Measurements from ENCODE around the gene IMPA2. TPM values are rescaled to one million over a fixed set of nuclear protein-coding genes. Genes with fewer than 3 reads are reported as not detected.

The IMPA2 gene
- total and polyA plus RNA-seq, 7 donors: 61.4 to 342 (median 196) TPM

- Histone ChIP-seq H3K4me3 (no peak overlapping the region), H3K27ac (peak overlapping the region; percentile 67), H3K9me3 (no peaks in the 10 kb centered on the region), H3K27me3 (ENCODE audit: insufficient read depth in 3 of 3, low read length in 2 of 3) (no peaks in the 10 kb centered on the region), H3K4me1 (peaks cover 42% of the 10 kb centered on the region), H3K36me3 (ENCODE audit: insufficient read depth in 1 of 2, low read depth in 1 of 2) (peaks cover 0 to 92% of the 10 kb centered on the region in 2 donors)
- DNase-seq (peak; percentile 69 to 87), ATAC-seq (peak; percentile 76 to 89 (median 86))
- 18 to 39% (median 27%) methylated on average over 13 of the region's 13 CpGs for WGBS, 3 donors
- intact Hi-C loops (cut with DNase I): no loop called here
- TF ChIP-seq CTCF (IDR thresholded peaks at IDR 0.05): no peak
These were observed 34.2 kb downstream of the IMPA2 start for GRCh38 chr18:12015416-12016062.

GRCh38 chr18:12017081-12017480 is 35.8 kb downstream of the IMPA2 start:
- Histone ChIP-seq H3K4me1 (peaks cover 41% of the 10 kb centered on the region), H3K4me3 (no peak overlapping the region), H3K27ac (peak overlapping the region; percentile 4), H3K27me3 (ENCODE audit: insufficient read depth in 3 of 3, low read length in 2 of 3) (no peaks in the 10 kb centered on the region), H3K36me3 (ENCODE audit: insufficient read depth in 1 of 2, low read depth in 1 of 2) (peaks cover 0 to 92% of the 10 kb centered on the region in 2 donors), H3K9me3 (no peaks in the 10 kb centered on the region)
- intact Hi-C loops (cut with DNase I): no loop called here
- WGBS, 3 donors: 68 to 74% (median 73%) methylated on average over 5 of the region's 5 CpGs
- TF ChIP-seq CTCF (IDR thresholded peaks at IDR 0.05): no peak
- DNase-seq (no peak), ATAC-seq (no peak)

DNA sequence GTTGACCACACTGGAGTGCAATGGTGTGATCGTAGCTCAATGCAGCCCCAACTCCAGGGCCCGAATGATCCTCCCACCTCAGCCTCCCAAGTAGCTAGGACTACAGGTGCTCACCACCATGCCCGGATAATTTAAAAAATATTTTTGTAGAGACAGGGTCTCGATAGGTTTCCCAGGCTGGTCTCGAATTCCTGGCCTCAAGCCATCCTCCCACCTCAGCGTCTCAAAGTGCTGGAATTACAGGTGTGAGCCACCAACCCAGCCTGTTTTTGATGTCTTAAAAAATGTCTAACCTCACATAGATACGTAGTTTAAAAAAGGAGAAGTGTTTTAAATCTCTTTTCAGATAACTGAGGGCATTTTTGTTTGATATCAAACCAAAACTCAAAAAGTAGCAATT is 37.6 kb downstream of the IMPA2 start:
- H3K9me3 ChIP-seq: no peaks in the 10 kb centered on the region
- H3K36me3 ChIP-seq (ENCODE audit: insufficient read depth in 1 of 2, low read depth in 1 of 2): peaks cover 0 to 93% of the 10 kb centered on the region in 2 donors
- no peak for TF ChIP-seq CTCF (IDR thresholded peaks at IDR 0.05)
- H3K27me3 ChIP-seq (ENCODE audit: insufficient read depth in 3 of 3, low read length in 2 of 3): no peaks in the 10 kb centered on the region
- WGBS, 3 donors: 90 to 99% (median 98%) methylated on average over 7 of the region's 7 CpGs
- H3K4me1 ChIP-seq: peaks cover 27% of the 10 kb centered on the region
- ATAC-seq (no peak), DNase-seq (no peak)
- intact Hi-C loops (cut with DNase I): no loop called here
- no peak overlapping the region for H3K27ac ChIP-seq
- H3K4me3 ChIP-seq: no peak overlapping the region

DNA sequence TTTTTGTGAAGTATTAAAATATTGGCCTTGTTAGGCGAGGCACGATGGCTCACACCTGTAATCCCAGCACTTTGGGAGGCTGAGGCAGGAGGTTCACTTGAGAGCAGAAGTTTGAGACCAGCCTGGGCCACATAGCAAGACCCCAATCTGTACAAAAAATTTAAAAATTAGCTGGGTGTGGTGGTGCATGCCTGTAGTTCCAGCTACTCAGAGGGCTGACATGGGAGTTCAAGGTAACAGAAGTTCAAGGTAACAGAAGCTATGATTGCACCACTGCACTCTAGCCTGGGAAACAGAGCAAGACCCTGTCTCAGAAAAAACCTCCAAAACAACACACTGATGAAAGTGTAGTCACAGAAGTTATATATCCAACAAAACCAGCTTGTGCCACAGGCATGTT is 39.8 kb downstream of the IMPA2 start:
- no peak for ATAC-seq
- Histone ChIP-seq H3K27me3 (ENCODE audit: insufficient read depth in 3 of 3, low read length in 2 of 3) (no peaks in the 10 kb centered on the region), H3K4me1 (peaks cover 5% of the 10 kb centered on the region), H3K36me3 (ENCODE audit: insufficient read depth in 1 of 2, low read depth in 1 of 2) (peaks cover 0 to 85% of the 10 kb centered on the region in 2 donors), H3K9me3 (no peaks in the 10 kb centered on the region), H3K4me3 (no peak overlapping the region), H3K27ac (no peak overlapping the region)
- no peak for TF ChIP-seq CTCF (IDR thresholded peaks at IDR 0.05)
- DNase-seq: no peak
- intact Hi-C loops (cut with DNase I): no loop called here
- WGBS, 3 donors: 91 to 98% (median 96%) methylated on average over 2 of the region's 2 CpGs

- 91 to 97% (median 97%) methylated on average over 8 of the region's 8 CpGs for WGBS, 3 donors
- Histone ChIP-seq H3K4me3 (no peak overlapping the region), H3K9me3 (no peaks in the 10 kb centered on the region), H3K27me3 (ENCODE audit: insufficient read depth in 3 of 3, low read length in 2 of 3) (no peaks in the 10 kb centered on the region), H3K27ac (no peak overlapping the region), H3K36me3 (ENCODE audit: insufficient read depth in 1 of 2, low read depth in 1 of 2) (peaks cover 0 to 83% of the 10 kb centered on the region in 2 donors), H3K4me1 (peaks cover 4% of the 10 kb centered on the region)
- intact Hi-C loops (cut with DNase I): no loop called here
- ATAC-seq (no peak), DNase-seq (no peak)
- TF ChIP-seq CTCF (IDR thresholded peaks at IDR 0.05): no peak
These were observed 40.3 kb downstream of the IMPA2 start for GRCh38 chr18:12021596-12021995.
